ENCODE results near the gene NPTX1.

DNA sequence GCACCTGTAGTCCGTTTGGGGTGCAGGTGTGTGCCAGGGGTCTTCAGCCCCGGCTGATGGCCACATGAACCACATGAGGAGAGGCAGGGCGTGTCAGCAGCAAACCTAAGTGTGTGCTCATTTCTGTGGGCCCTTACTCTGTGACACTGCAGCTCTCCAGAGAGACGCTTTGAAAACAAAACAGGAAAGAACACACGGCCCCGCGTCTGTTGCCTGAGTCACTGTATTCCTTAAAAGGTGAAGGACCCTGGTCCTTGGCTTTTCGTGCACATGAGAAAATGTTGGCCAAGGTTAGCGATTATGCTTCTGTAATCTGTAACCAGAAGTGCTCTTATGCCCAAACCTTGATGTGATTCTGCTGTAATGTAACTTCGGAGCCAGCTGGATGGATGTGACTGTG lies 38.9 kb downstream of the NPTX1 start:
- TF ChIP-seq, protein P1, sequence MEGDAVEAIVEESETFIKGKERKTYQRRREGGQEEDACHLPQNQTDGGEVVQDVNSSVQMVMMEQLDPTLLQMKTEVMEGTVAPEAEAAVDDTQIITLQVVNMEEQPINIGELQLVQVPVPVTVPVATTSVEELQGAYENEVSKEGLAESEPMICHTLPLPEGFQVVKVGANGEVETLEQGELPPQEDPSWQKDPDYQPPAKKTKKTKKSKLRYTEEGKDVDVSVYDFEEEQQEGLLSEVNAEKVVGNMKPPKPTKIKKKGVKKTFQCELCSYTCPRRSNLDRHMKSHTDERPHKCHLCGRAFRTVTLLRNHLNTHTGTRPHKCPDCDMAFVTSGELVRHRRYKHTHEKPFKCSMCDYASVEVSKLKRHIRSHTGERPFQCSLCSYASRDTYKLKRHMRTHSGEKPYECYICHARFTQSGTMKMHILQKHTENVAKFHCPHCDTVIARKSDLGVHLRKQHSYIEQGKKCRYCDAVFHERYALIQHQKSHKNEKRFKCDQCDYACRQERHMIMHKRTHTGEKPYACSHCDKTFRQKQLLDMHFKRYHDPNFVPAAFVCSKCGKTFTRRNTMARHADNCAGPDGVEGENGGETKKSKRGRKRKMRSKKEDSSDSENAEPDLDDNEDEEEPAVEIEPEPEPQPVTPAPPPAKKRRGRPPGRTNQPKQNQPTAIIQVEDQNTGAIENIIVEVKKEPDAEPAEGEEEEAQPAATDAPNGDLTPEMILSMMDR (IDR thresholded peaks at IDR 0.05): no peak
- no peak for TF ChIP-seq POLR2A (IDR thresholded peaks at IDR 0.05)
